ENCODE measurements around the gene EXOSC10.
"Not testable (repeated sequence)": the region's sequence is repeated elsewhere in the genome, so short reads cannot be mapped to it uniquely, and the experiment has no call there.

Gene EXOSC10

DNA sequence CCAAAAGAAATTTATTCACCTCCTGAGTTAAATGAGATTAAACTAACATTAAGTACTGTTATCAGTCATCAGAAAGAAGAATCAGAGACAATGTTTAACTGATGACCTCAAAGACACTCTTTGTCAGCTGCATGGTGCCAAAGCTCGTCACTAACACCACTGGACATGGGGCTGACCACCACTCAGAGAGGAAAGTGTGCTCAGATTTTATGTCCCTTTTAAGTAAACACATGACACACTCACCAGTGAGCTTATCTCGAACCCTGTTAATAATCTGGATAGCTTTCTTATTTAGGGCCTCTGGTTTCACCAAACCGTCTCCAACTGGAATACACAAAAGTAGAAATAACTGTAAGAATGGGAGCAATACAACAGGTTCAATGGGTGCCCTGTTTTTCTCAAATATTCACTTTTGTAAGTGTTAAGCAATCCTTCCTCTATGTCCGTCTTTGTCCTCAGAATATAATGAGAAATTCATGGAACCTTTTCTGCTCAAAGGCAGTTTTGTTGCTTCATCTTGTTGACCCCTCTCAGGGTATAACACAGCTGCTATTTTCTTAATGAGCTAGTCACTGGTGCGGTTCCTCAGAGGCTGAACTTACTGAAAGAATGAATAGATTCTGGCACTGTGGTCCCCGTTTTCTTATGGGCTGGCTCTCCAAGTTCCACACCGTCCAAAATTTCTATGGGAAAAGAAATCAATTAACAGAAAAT is 9.5 kb upstream of the EXOSC10 start:
- DNase-seq = no peak

GRCh38 chr1:11107599-11107998 is 7.9 kb upstream of the EXOSC10 start:
- no peak for DNase-seq

GRCh38 chr1:11105586-11105985 is 5.9 kb upstream of the EXOSC10 start:
- DNase-seq = no peak

DNA sequence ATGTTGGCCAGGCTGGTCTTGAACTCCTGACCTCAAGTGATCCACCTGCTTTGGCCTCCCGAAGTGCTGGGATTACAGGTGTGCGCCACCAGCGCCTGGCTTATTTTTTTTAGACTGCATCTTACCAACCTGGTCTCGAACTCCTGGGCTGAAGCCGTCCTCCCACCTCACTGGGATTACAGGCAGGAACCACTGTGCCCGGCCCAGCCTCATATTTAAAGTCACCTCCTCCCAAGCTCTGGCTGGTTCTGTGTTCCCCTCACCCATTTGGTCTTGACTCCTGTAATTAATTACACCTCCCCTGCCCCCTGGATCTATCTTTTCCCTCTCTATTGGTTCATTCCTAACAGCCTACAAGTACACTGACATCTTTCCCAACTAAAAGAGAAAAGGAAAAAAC is 1.7 kb upstream of the EXOSC10 start:
- DNase-seq = no peak

GRCh38 chr1:11100806-11101205 is 1.1 kb upstream of the EXOSC10 start:
- DNase-seq = not testable (repeated sequence)

DNA sequence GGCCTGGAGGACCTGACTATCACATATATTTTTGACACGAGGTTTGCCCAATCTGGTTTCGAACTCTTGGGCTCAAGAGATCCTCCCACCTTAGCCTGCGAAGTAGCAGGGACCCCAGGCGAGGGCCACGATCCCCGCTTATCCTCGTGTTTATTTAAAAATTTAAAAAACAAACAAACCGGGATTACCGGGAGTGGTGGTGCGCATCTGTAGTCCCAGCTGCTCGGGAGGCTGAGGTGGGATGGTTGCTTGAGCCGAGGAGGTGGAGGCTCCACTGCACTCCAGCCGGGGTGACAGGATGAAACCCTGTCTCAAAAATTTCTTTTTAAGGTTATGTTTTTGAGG is 452 bp upstream of the EXOSC10 start:
- no peak for DNase-seq

DNA sequence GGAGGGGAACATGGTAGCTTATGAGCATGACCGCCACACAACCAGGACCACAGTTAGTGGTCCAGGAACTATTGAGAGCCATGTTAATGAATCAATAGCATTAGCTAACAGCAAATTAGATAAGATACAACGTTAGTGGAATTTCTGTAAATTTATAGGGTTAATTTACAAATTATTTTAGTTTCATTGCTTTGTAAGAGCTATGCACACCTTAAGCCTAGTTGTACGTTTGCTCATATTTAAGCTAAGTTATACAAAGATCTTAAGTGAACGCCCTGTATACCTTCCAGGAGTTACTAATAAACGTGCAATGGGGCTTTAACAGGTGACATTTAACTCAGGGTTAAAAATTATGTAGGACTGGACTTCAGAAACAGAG is 749 bp downstream of the EXOSC10 start:
- no peak for DNase-seq

GRCh38 chr1:11083784-11084183 is 15.9 kb downstream of the EXOSC10 start:
- DNase-seq = not testable (repeated sequence)

- DNase-seq = no peak
Measured at GRCh38 chr1:11080931-11081330, 18.7 kb downstream of the EXOSC10 start.

DNA sequence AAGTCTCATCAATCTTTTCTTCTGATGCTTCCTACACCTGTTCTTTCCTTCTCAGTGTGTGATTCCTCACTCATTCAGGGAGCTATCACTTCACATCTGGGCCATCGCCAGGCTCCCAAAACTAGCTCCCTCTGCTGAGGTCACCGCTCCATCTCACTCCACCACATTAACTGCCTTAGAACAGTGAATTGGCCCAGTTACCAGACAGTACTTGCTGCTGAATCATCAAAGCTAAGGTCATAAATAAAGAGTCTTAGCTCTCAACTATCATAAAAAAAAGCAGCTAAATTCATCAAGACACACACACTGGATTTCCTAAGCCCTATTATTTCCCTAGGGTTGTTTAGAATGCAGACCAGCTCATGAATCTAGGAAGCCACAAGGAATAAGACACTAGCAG is 21.0 kb downstream of the EXOSC10 start:
- DNase-seq = no peak

- DNase-seq = not testable (repeated sequence)
Measured at GRCh38 chr1:11073398-11073797, 26.3 kb downstream of the EXOSC10 start.

DNA sequence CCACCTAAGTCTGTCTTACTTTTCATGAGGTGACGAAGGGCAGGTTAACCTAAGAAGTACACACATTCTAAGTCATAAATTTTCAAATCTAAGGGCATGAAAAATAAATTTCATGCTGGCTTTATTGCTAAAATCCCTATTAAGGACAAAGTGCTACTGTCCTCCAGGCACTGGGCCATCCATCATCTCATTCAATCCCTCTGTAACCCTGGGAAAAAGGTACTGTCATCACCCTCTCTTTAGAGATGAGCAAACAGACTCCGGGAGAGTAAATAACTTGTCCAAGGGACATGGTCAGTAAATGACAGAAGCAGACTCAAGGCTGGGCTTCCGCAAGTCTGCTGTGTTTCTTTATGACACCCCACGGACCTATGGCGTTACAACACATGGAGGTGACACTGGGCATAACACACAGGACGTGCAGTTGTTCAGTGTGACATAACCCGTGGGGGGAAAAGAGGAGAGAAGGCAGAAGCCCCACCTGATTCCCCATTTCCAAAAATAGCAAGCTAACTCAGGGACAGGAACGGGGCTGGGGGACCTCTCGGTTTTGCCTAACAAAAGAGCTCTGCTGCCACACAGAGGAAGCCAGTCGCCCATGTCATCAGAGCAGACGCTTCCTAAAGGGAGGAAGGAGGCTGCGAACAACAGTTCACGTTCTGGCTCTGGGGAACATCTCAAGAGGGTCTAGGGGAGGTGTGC is 27.3 kb downstream of the EXOSC10 start:
- DNase-seq = no peak

GRCh38 chr1:11071463-11072215 is 28.0 kb downstream of the EXOSC10 start:
- no peak for DNase-seq

- DNase-seq = no peak
Measured at GRCh38 chr1:11070876-11071275, 28.8 kb downstream of the EXOSC10 start.

DNA sequence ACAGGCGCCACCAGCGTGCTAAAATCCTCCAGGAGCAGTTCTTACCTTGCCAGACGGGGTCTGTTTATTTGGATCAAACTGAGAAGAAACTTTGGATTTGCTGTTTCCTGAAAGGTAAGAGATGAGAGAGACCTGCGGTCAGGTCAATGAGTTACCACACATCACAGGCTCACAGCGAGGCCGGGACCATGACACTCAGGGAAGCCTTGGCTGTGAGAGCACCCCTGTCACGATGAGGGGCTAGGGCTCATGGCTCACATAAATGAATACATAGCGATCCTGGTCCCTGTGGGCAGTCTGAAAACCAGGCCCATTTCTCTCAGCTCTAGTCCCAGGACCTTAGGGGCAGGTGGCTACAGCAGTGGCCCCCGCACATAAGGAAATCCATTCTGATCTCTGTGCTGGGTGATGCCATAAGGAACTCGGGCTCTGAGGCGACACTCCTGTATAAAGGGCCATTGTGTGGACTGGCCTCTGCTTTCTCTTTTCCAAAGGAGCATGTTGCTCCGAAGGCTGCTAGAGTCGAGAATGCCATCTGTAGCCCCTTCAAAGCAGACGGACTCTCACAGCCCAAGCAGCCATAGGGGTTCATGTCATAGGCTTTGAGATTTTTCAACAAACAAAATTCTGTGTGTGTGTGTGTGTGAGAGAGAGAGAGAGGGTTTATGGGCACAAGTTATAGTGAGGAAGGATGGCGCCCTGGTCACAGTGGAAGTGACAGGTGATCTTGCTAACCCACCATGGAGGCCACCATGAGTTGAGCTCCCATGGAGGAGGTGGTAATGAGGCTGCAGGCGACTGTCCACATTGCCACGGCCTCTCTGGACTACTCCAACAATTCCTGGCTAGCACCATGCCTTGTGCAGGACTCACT is 30.8 kb downstream of the EXOSC10 start:
- no peak for DNase-seq

DNA sequence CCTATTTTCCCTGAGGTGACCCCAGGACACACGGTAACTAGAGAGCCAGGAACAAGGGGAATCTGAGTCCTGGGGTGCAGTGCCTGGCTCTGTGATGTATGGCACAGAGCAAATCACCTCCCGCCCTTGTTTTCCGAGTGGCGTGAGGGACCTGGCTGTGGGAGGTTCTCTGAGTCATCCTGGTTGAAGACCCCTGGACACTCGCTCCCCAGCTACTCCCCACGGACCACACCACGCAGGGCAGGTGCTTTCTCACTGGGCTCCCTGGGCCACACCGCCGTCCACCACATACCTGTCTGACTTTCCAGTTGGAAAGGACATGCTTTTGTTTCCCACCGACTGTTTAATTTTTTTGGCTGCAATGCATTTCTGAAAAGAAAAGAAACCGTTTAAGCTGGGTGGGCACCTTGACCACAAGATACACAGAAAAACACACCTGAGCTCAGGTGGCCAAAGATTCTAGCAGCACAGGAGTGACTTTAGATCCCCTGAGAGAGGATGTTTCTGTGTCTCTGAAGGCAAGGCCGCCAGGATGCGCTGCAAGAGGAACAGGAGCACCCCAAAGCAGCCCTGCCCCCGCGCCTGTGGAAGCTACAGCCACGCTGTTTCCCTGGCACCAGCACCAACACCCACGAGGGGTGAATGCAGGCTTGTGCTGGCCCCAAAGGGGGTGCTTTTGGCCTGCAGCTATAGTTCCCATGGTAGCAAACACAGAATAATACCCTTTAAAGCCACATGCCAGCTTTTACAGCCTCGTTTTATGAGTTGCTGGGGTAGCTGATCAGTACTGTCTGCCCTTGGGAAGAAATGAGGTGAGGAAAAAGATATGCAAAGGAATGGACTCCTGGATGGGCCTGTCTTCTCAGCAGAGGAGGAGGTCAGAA is 31.7 kb downstream of the EXOSC10 start:
- no peak for DNase-seq

- DNase-seq = no peak
Measured at GRCh38 chr1:11065796-11066195, 33.9 kb downstream of the EXOSC10 start.

DNA sequence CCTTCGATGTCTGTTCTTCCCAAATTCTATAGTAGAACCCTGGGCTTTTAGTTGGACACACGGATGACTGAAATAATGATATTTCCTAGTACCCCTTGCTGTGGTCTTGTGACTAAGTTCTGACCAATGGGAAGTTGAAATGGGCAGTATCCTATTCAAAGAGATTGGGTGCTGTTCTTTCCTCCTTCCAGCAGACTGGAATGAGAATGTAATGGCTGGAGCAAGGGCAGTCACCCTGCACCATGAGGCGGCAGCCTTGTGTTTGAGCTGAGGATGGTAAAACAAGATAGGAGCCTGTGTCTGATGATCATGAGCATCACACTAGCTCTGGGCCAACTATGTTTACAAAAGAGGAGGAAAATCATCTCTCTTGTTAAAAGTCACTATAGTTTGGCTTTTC is 34.7 kb downstream of the EXOSC10 start:
- DNase-seq = no peak

GRCh38 chr1:11063937-11064537 is 35.6 kb downstream of the EXOSC10 start:
- DNase-seq = not testable (repeated sequence)

- peak; percentile 20 for DNase-seq
Measured at GRCh38 chr1:11062965-11063401, 36.7 kb downstream of the EXOSC10 start.

GRCh38 chr1:11061652-11062365 is 37.9 kb downstream of the EXOSC10 start:
- no peak for DNase-seq

Data from inflammatory macrophage treated with lipopolysaccharide for 4 hours (primary cell).